A549 (cell line): ENCODE measurements around the gene FOXP3.

Experiments
- RNF2 ChIP-seq: fragments of 200-600 bp; sonication (generic); IDR thresholded peaks from 2 replicates; pipeline ENCODE4 v1.6.1; 2016; ENCODE audit warnings: low read depth, mild to moderate bottlenecking, antibody characterized with exemption, moderate library complexity, borderline replicate concordance
- SREBF2 ChIP-seq: fragments of 450-650 bp; IDR thresholded peaks from 2 replicates; pipeline ENCODE4 v1.6.1; 2014; ENCODE audit warnings: mild to moderate bottlenecking, moderate library complexity
- TP53 ChIP-seq: fragments of 250-450 bp; sonication (Bioruptor Pico); IDR thresholded peaks from 2 replicates; pipeline ENCODE4 v1.5.0; 2021; ENCODE audit warnings: mild to moderate bottlenecking, moderate library complexity
- TF ChIP-seq, protein P1 (sequence below): fragments of >200 bp; sonication (Bioruptor Twin); formaldehyde crosslinking; IDR thresholded peaks from 3 replicates; pipeline ENCODE4 v1.5.1; 2016
- TF ChIP-seq, protein P2 (sequence below): IDR thresholded peaks from 2 replicates; pipeline ENCODE4 v1.6.1; 2012

DNA sequence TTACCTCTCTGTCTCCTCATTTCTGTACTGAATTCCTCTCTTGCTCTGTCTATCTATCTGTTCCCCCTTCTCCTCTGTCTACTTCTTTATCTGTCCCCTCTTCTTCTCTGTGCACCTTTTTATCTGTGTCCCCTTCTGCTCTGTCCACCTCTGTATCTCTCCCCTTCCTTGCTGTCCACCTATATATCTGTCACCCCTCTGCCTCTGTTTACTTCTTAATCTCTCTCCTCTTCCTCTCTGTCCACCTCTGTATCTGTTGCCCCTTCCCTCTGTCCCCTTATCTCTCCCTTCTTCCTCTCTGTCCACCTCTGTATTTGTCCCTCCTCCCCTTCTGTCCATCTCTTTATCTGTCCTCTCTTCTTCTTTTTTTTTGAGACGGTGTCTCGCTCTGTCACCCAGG, 20.3 kb downstream of the FOXP3 start:
- no peak for TF ChIP-seq RNF2
- TF ChIP-seq, protein P1, sequence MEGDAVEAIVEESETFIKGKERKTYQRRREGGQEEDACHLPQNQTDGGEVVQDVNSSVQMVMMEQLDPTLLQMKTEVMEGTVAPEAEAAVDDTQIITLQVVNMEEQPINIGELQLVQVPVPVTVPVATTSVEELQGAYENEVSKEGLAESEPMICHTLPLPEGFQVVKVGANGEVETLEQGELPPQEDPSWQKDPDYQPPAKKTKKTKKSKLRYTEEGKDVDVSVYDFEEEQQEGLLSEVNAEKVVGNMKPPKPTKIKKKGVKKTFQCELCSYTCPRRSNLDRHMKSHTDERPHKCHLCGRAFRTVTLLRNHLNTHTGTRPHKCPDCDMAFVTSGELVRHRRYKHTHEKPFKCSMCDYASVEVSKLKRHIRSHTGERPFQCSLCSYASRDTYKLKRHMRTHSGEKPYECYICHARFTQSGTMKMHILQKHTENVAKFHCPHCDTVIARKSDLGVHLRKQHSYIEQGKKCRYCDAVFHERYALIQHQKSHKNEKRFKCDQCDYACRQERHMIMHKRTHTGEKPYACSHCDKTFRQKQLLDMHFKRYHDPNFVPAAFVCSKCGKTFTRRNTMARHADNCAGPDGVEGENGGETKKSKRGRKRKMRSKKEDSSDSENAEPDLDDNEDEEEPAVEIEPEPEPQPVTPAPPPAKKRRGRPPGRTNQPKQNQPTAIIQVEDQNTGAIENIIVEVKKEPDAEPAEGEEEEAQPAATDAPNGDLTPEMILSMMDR, result no peak
- TF ChIP-seq, protein P2, sequence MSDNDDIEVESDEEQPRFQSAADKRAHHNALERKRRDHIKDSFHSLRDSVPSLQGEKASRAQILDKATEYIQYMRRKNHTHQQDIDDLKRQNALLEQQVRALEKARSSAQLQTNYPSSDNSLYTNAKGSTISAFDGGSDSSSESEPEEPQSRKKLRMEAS, result no peak
- TF ChIP-seq TP53 (CRISPR knock-in tag), result no peak
- TF ChIP-seq SREBF2, result no peak
